ENCODE measurements around the gene KLHDC10.

DNA sequence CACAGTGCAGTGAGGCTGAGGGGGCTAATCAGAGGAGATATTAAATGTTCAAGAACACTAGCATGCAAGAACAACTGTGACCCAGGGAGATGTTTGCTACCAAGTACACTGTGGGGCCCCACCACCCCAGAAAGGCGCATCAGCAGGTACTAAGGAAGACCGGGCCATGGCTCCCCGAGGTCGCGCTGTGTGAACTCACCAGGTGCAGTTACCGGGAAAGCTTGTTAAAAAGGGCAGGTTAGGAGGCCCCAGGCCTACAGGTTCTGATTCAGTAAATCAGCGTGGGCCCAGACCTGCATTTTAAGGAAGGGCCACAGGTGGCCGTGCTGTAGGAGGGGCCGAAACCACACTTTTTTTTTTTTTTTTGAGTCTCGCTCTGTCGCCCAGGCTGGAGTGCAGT is 80.3 kb downstream of the KLHDC10 start:
- TF ChIP-seq, protein P1, sequence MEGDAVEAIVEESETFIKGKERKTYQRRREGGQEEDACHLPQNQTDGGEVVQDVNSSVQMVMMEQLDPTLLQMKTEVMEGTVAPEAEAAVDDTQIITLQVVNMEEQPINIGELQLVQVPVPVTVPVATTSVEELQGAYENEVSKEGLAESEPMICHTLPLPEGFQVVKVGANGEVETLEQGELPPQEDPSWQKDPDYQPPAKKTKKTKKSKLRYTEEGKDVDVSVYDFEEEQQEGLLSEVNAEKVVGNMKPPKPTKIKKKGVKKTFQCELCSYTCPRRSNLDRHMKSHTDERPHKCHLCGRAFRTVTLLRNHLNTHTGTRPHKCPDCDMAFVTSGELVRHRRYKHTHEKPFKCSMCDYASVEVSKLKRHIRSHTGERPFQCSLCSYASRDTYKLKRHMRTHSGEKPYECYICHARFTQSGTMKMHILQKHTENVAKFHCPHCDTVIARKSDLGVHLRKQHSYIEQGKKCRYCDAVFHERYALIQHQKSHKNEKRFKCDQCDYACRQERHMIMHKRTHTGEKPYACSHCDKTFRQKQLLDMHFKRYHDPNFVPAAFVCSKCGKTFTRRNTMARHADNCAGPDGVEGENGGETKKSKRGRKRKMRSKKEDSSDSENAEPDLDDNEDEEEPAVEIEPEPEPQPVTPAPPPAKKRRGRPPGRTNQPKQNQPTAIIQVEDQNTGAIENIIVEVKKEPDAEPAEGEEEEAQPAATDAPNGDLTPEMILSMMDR (IDR thresholded peaks at IDR 0.05; ENCODE audit: borderline replicate concordance, extremely low read depth, low read length, poor library complexity, severe bottlenecking), result no peak
- no peak for TF ChIP-seq EZH2 (IDR thresholded peaks at IDR 0.05; ENCODE audit: borderline replicate concordance, low read depth, low read length, severe bottlenecking)
